Measurements from ENCODE around the gene FOXJ3. TPM values are rescaled to one million over a fixed set of nuclear protein-coding genes. Genes with fewer than 3 reads are reported as not detected.

FOXJ3 gene
- total RNA-seq, 1 donor from 2014 or later: 45.0 TPM

GRCh38 chr1:42127767-42128166, 207.3 kb downstream of the FOXJ3 start:
- no peak for TF ChIP-seq CTCF (IDR thresholded peaks at IDR 0.05; ENCODE audit: partially characterized antibody, unreplicated experiment)
- H3K36me3 Mint-ChIP-seq (ENCODE audit: unreplicated experiment): peaks cover 4% of the 10 kb centered on the region
- H3K27ac Mint-ChIP-seq (ENCODE audit: unreplicated experiment): no peak overlapping the region
- H3K9me3 Mint-ChIP-seq (ENCODE audit: unreplicated experiment): no peaks in the 10 kb centered on the region
- peaks cover 1% of the 10 kb centered on the region for H3K27me3 Mint-ChIP-seq (ENCODE audit: unreplicated experiment)
- no peaks in the 10 kb centered on the region for H3K4me1 Mint-ChIP-seq (ENCODE audit: low read depth, unreplicated experiment)
- H3K4me3 Mint-ChIP-seq (ENCODE audit: unreplicated experiment): no peak overlapping the region
- DNase-seq: no peak

Other genes with a start within 250 kb of the FOXJ3 start
- not detected for gene GUCA2B, start 181.8 kb downstream of the FOXJ3 start, total RNA-seq (ENCODE audit: unreplicated experiment)
- not detected for gene GUCA2A, start 170.5 kb downstream of the FOXJ3 start, total RNA-seq (ENCODE audit: unreplicated experiment)
- gene RIMKLA, start 45.6 kb upstream of the FOXJ3 start, total RNA-seq (ENCODE audit: unreplicated experiment): 4.1 TPM
- gene ZMYND12, start 120.8 kb upstream of the FOXJ3 start, total RNA-seq (ENCODE audit: unreplicated experiment): 0.49 TPM
- 25.4 TPM for gene PPCS, start 121.3 kb upstream of the FOXJ3 start, total RNA-seq (ENCODE audit: unreplicated experiment)
- gene CCDC30, start 128.1 kb upstream of the FOXJ3 start, total RNA-seq (ENCODE audit: unreplicated experiment): 3.0 TPM